IPS-15b (cell line): ENCODE measurements around the gene PTPRM.

ENCODE experiments used
- H3K27me3 ChIP-seq: one replicate; pipeline ENCODE4 v1.6.1; 2013; ENCODE audit warnings: low read length; ENCODE audit not compliant: control insufficient read depth, insufficient read depth
- H3K36me3 ChIP-seq: one replicate; pipeline ENCODE4 v1.6.1; 2013; ENCODE audit warnings: low read length; ENCODE audit not compliant: control insufficient read depth, insufficient read depth
- H3K4me1 ChIP-seq: one replicate; pipeline ENCODE4 v1.6.1; 2013; ENCODE audit warnings: mild to moderate bottlenecking, low read length; ENCODE audit not compliant: control insufficient read depth, insufficient read depth
- H3K4me3 ChIP-seq: one replicate; pipeline ENCODE4 v1.5.1; 2013; ENCODE audit warnings: low read depth, low read length
- H3K9ac ChIP-seq: one replicate; pipeline ENCODE4 v1.6.1; 2013; ENCODE audit warnings: low read depth, mild to moderate bottlenecking, low read length
- H3K9me3 ChIP-seq: one replicate; pipeline ENCODE4 v1.6.1; 2013; ENCODE audit warnings: mild to moderate bottlenecking, low read length; ENCODE audit not compliant: control insufficient read depth, insufficient read depth

Gene PTPRM

DNA sequence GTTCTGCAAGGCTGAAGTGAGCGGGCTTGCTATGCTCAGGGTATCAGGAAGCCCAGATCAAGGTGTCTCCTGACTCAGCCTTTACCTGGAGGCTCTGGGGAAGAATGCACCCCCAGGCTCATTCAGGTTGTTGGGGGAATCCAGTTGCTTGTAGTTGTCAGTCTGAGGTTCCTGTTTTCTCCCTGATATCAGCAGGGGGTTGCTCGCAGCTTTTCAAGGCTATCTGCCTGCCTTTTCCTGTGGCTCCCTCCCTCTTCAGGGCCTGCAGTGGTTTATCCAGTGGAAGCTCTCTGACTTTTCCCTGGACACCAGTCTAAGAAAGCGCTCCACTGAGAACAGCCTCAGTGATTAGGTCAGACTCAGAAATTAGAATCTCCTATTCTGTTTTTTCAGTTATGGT is 116.6 kb downstream of the PTPRM start:
- Histone ChIP-seq H3K4me3 (no peak overlapping the region), H3K27me3 (no peaks in the 10 kb centered on the region), H3K9ac (no peak overlapping the region), H3K9me3 (no peaks in the 10 kb centered on the region), H3K36me3 (no peaks in the 10 kb centered on the region), H3K4me1 (no peaks in the 10 kb centered on the region)

DNA sequence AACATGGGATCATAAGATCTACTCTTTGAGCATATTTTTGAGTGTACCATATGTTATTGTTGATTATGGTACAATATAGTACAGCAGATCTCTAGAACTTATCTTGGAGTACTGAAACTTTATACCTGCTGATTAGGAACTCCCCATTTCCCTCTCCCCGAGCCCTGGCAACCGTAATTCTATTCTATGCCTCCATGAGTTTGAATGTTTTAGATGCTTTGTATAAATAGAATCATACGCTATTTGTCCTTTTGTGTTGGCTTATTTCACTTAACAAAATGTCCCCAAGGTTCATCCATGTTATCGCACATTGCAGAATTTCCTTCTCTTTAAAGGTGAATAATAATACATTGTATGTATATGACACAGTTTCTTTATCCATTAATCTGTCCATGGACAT is 117.2 kb downstream of the PTPRM start:
- H3K4me3 ChIP-seq: no peak overlapping the region
- no peak overlapping the region for H3K9ac ChIP-seq
- no peaks in the 10 kb centered on the region for H3K4me1 ChIP-seq
- H3K9me3 ChIP-seq: no peaks in the 10 kb centered on the region
- H3K36me3 ChIP-seq: no peaks in the 10 kb centered on the region
- H3K27me3 ChIP-seq: no peaks in the 10 kb centered on the region

- no peak overlapping the region for H3K4me3 ChIP-seq
- H3K4me1 ChIP-seq: no peaks in the 10 kb centered on the region
- H3K36me3 ChIP-seq: no peaks in the 10 kb centered on the region
- no peaks in the 10 kb centered on the region for H3K9me3 ChIP-seq
- H3K9ac ChIP-seq: no peak overlapping the region
- H3K27me3 ChIP-seq: no peaks in the 10 kb centered on the region
Measured at GRCh38 chr18:7684966-7685365, 117.8 kb downstream of the PTPRM start.

- H3K9ac ChIP-seq: no peak overlapping the region
- no peak overlapping the region for H3K4me3 ChIP-seq
- no peaks in the 10 kb centered on the region for H3K36me3 ChIP-seq
- no peaks in the 10 kb centered on the region for H3K9me3 ChIP-seq
- H3K4me1 ChIP-seq: no peaks in the 10 kb centered on the region
- no peaks in the 10 kb centered on the region for H3K27me3 ChIP-seq
Measured at GRCh38 chr18:7686278-7686677, 119.2 kb downstream of the PTPRM start.

DNA sequence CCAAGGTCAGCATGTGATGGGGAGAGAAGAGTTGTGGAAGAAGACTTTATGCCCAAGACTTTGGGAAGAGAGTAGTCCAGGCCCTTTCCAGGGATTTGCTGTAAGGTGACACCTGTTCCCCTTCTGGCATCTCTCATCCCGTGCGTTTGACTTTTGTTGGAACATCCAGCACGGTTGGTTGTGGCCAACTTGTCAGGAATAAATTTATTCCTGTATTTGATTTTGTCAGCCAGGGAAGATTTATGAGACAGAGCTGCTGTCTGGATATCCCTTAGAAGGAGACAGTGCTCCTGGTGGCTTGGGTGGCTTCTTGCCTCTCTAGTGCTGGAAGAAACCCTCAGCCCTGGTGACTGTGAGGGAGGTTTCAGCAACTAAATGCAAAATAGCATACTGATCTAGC is 121.5 kb downstream of the PTPRM start:
- no peaks in the 10 kb centered on the region for H3K27me3 ChIP-seq
- no peak overlapping the region for H3K4me3 ChIP-seq
- H3K9me3 ChIP-seq: no peaks in the 10 kb centered on the region
- H3K36me3 ChIP-seq: no peaks in the 10 kb centered on the region
- no peak overlapping the region for H3K9ac ChIP-seq
- H3K4me1 ChIP-seq: no peaks in the 10 kb centered on the region

GRCh38 chr18:7691206-7691605 is 124.1 kb downstream of the PTPRM start:
- Histone ChIP-seq H3K9me3 (no peaks in the 10 kb centered on the region), H3K4me1 (no peaks in the 10 kb centered on the region), H3K9ac (no peak overlapping the region), H3K27me3 (no peaks in the 10 kb centered on the region), H3K36me3 (no peaks in the 10 kb centered on the region), H3K4me3 (no peak overlapping the region)

GRCh38 chr18:7696780-7697179 is 129.7 kb downstream of the PTPRM start:
- Histone ChIP-seq H3K4me3 (no peak overlapping the region), H3K27me3 (no peaks in the 10 kb centered on the region), H3K4me1 (no peaks in the 10 kb centered on the region), H3K9me3 (no peaks in the 10 kb centered on the region), H3K36me3 (no peaks in the 10 kb centered on the region), H3K9ac (no peak overlapping the region)

DNA sequence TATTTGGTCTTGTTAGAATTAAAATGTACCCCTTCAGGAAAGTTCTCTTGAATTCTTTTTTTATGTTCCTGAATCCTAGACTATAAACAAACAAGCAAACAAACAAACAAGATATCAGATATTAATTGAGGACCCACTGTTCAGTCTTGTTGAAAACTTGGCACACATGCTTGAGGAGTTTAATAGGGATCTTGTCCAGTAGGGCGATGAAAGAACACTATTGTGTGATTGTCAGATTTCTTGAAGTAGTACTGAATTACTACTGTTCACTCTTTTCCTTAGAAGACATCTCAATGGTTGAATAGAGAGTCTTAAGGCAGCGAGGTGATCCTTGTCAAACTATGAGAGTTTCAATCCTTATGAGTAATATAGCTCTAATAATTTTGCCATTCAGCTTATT is 130.2 kb downstream of the PTPRM start:
- Histone ChIP-seq H3K36me3 (no peaks in the 10 kb centered on the region), H3K27me3 (no peaks in the 10 kb centered on the region), H3K4me1 (no peaks in the 10 kb centered on the region), H3K4me3 (no peak overlapping the region), H3K9ac (no peak overlapping the region), H3K9me3 (no peaks in the 10 kb centered on the region)

DNA sequence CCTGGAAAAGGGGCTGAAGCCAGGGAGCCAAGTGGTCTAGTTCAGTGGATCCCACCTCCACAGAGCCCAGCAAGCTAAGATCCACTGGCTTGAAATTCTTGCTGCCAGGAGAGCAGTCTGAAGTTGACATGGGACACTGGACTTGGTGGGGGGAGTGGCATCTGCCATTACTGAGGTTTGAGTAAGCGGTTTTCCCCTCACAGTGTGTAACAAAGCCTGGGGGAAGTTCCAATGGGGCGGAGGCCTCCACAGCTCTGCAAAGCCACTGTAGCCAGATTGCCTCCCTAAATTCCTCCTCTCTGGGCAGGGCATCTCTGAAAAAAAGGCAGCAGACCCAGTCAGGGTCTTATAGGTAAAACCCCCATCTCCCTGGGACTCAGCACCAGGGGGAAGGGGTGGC is 144.4 kb downstream of the PTPRM start:
- Histone ChIP-seq H3K9ac (no peak overlapping the region), H3K4me1 (no peaks in the 10 kb centered on the region), H3K27me3 (no peaks in the 10 kb centered on the region), H3K36me3 (no peaks in the 10 kb centered on the region), H3K9me3 (no peaks in the 10 kb centered on the region), H3K4me3 (no peak overlapping the region)

GRCh38 chr18:7720395-7720794 is 153.3 kb downstream of the PTPRM start:
- no peak overlapping the region for H3K9ac ChIP-seq
- no peak overlapping the region for H3K4me3 ChIP-seq
- no peaks in the 10 kb centered on the region for H3K9me3 ChIP-seq
- no peaks in the 10 kb centered on the region for H3K27me3 ChIP-seq
- peaks cover 5% of the 10 kb centered on the region for H3K4me1 ChIP-seq
- no peaks in the 10 kb centered on the region for H3K36me3 ChIP-seq

DNA sequence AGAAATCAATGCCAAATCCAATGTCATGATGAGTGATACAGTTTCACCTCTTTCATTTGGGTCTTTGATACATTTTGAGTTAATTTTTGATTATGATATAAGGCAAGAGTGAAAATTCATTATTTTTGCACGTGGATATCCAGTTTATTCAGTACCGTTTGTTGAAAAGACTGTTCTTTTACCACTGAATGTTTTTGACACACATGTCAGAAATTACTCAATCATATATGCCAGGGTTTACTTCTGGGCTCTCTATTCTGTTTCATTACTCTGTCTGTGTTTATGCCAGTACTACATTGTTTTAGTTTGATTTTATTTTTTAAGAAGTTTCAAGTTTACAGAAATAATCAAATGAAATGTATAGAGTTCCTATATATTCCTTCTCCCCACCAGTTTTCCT is 154.4 kb downstream of the PTPRM start:
- Histone ChIP-seq H3K4me3 (no peak overlapping the region), H3K27me3 (no peaks in the 10 kb centered on the region), H3K4me1 (peaks cover 5% of the 10 kb centered on the region), H3K9me3 (no peaks in the 10 kb centered on the region), H3K9ac (no peak overlapping the region), H3K36me3 (no peaks in the 10 kb centered on the region)

- Histone ChIP-seq H3K36me3 (no peaks in the 10 kb centered on the region), H3K9me3 (no peaks in the 10 kb centered on the region), H3K9ac (no peak overlapping the region), H3K27me3 (no peaks in the 10 kb centered on the region), H3K4me1 (peaks cover 5% of the 10 kb centered on the region), H3K4me3 (no peak overlapping the region)
Measured at GRCh38 chr18:7722955-7723354, 155.8 kb downstream of the PTPRM start.

GRCh38 chr18:7723558-7723957 is 156.4 kb downstream of the PTPRM start:
- no peaks in the 10 kb centered on the region for H3K9me3 ChIP-seq
- no peak overlapping the region for H3K4me3 ChIP-seq
- peaks cover 5% of the 10 kb centered on the region for H3K4me1 ChIP-seq
- H3K9ac ChIP-seq: no peak overlapping the region
- no peaks in the 10 kb centered on the region for H3K27me3 ChIP-seq
- no peaks in the 10 kb centered on the region for H3K36me3 ChIP-seq
